ENCODE data around the gene PRR12. TPM values are rescaled to one million over a fixed set of nuclear protein-coding genes. Genes with fewer than 3 reads are reported as not detected.

Gene PRR12
- total RNA-seq, 5 donors from 2014 or later (not counting 1 experiment from before 2014, with no cell fraction given), result 50.8 to 81.7 (median 78.8) TPM

DNA sequence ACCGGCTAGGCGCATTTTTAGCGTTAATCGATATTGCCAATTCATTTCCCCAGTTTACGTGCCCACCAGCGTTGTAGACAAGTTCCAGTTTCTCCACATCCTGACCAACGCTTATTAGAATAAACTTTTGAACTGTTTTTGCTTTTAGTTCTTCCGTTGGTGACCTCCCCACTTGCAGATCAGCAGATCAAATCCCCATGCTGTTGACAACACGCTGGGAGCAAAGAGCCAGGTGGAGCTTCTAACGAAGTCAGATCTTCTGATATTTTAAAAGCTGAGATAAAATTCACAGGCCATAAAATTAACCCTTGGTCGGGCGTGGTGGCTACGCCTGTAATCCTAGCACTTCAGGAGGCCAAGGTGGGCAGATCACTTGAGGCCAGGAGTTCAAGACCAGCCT lies 41.9 kb upstream of the PRR12 start:
- H3K9me3 ChIP-seq, result no peaks in the 10 kb centered on the region
- peaks cover 48 to 78% of the 10 kb centered on the region in 2 experiments for H3K4me1 ChIP-seq (ENCODE audit: control insufficient read depth in 1 of 2, extremely low read depth in 1 of 2, insufficient read depth in 2 of 2, low read length in 2 of 2)
- Mint-ChIP-seq H3K4me3 (peak overlapping the region in 2 of 3 donors; percentile 34 to 63), H3K9me3 (no peaks in the 10 kb centered on the region), H3K27ac (peak overlapping the region; percentile 90 to 92), H3K36me3 (peaks cover 2% of the 10 kb centered on the region), H3K4me1 (peaks cover 58 to 67% (median 63%) of the 10 kb centered on the region in 3 donors), H3K27me3 (no peaks in the 10 kb centered on the region)
- POLR2A ChIA-PET, result interaction anchor here in 1 of 2 donors (0.6 to 0.9 kb wide), 2 partner anchors 20 to 22 kb away, joined by 3 to 4 read pairs; no protein-coding TSS in a partner anchor
- CTCF ChIA-PET, result interaction anchor here (0.6 to 1.5 kb wide), 10 partner anchors 12 to 118 kb away, joined by 3 to 10 read pairs (median 4); no protein-coding TSS in a partner anchor
- ATAC-seq (replicated peaks in 1 of 4) (no peak), DNase-seq (peak in 1 of 35 experiments; percentile 50)
- WGBS (ENCODE audit: insufficient coverage), result 35% methylated on average over 12 of the region's 13 CpGs
- no peak overlapping the region for H3K4me3 ChIP-seq (ENCODE audit: control insufficient read depth in 1 of 2, extremely low read depth in 1 of 2, low read length in 1 of 2)
- H3K27me3 ChIP-seq (replicated peaks in 1 of 2; ENCODE audit: control insufficient read depth in 2 of 2, extremely low read depth in 1 of 2, insufficient read depth in 2 of 2, low read length in 1 of 2), result no peaks in the 10 kb centered on the region
- no peaks in the 10 kb centered on the region for H3K36me3 ChIP-seq (ENCODE audit: control insufficient read depth in 2 of 2, extremely low read depth in 1 of 2, insufficient read depth in 1 of 2, low read length in 1 of 2)
- peak overlapping the region; percentile 38 for H3K27ac ChIP-seq (ENCODE audit: low read length)

DNA sequence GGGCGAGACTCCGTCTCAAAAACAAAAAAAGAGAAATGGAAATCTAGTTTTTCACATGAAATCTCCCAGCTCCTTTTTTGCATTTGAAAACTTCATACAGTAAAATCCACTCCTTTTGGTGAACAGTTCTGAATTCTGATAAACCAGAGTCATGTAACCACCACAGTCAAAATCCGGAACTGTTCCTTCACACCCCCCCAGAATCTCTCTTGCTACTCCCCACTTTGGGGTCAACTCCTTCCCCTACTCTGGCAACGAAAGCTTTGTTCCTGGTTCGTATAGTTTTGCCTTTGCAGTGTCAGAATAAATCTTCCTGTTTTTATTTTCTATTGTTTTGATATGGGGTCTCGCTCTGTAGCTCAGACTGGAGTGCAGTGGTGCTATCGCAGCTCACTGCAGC lies 39.5 kb upstream of the PRR12 start:
- Histone ChIP-seq H3K9me3 (no peaks in the 10 kb centered on the region), H3K27me3 (replicated peaks in 1 of 2; ENCODE audit: control insufficient read depth in 2 of 2, extremely low read depth in 1 of 2, insufficient read depth in 2 of 2, low read length in 1 of 2) (no peaks in the 10 kb centered on the region), H3K27ac (ENCODE audit: low read length) (peak overlapping the region; percentile 45), H3K4me3 (ENCODE audit: control insufficient read depth in 1 of 2, extremely low read depth in 1 of 2, low read length in 1 of 2) (no peak overlapping the region), H3K36me3 (ENCODE audit: control insufficient read depth in 2 of 2, extremely low read depth in 1 of 2, insufficient read depth in 1 of 2, low read length in 1 of 2) (peaks cover 0 to 12% of the 10 kb centered on the region in 2 donors), H3K4me1 (ENCODE audit: control insufficient read depth in 1 of 2, extremely low read depth in 1 of 2, insufficient read depth in 2 of 2, low read length in 2 of 2) (peaks cover 56 to 93% of the 10 kb centered on the region in 2 experiments)
- H3K27ac Mint-ChIP-seq, result peak overlapping the region; percentile 87 to 94
- peak overlapping the region in 1 of 3 donors; percentile 79 for H3K4me3 Mint-ChIP-seq
- DNase-seq (no peak), ATAC-seq (replicated peaks in 1 of 4) (no peak)
- POLR2A ChIA-PET, result no interaction called here
- no peaks in the 10 kb centered on the region for H3K9me3 Mint-ChIP-seq
- 90% methylated on average over 4 of the region's 7 CpGs for WGBS (ENCODE audit: insufficient coverage)
- CTCF ChIA-PET, result interaction anchor here in 1 of 2 donors (0.7 to 2.7 kb wide), 4 partner anchors 9 to 44 kb away, joined by 3 to 8 read pairs (median 6); no protein-coding TSS in a partner anchor
- peaks cover 8% of the 10 kb centered on the region for H3K36me3 Mint-ChIP-seq
- peaks cover 74 to 82% (median 76%) of the 10 kb centered on the region in 3 donors for H3K4me1 Mint-ChIP-seq
- H3K27me3 Mint-ChIP-seq, result no peaks in the 10 kb centered on the region

DNA sequence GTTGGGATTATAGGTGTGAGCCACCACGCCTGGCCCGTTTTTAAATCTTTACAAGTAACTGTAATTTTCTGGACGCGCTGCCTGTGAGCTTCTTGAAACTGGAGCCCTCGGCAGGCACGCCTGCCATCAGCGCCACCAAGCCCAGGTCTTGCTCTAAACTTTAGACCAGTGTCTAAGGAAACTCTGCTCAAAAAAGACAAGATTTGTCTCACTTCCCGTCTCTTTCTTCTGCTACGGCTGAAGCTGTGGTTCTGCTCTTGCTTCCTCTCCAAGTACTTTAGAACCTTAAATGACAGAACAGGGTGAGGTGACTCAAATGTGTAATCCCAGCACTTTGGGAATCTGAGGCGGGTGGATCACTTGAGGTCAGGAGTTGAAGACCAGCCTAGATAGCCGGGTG lies 38.2 kb upstream of the PRR12 start:
- H3K4me1 Mint-ChIP-seq, result peaks cover 70 to 81% (median 75%) of the 10 kb centered on the region in 3 donors
- ChIA-PET CTCF (interaction anchor here in 1 of 2 donors (1.1 to 2.7 kb wide), 3 partner anchors 16 to 46 kb away, joined by 4 to 8 read pairs (median 7); no protein-coding TSS in a partner anchor), POLR2A (interaction anchor here in 1 of 2 donors (0.6 kb wide), 1 partner anchor 16 kb away, joined by 7 read pairs; no protein-coding TSS in a partner anchor)
- peak overlapping the region; percentile 72 for H3K27ac ChIP-seq (ENCODE audit: low read length)
- DNase-seq (peak in 14 of 35 experiments; percentile 30 to 72 (median 45)), ATAC-seq (replicated peaks in 1 of 4) (peak; percentile 52 to 59 (median 54))
- H3K27me3 Mint-ChIP-seq, result no peaks in the 10 kb centered on the region
- WGBS (ENCODE audit: insufficient coverage), result 27% methylated on average over 6 of the region's 11 CpGs
- H3K36me3 ChIP-seq (ENCODE audit: control insufficient read depth in 2 of 2, extremely low read depth in 1 of 2, insufficient read depth in 1 of 2, low read length in 1 of 2), result peaks cover 0 to 24% of the 10 kb centered on the region in 2 donors
- H3K4me3 ChIP-seq (ENCODE audit: control insufficient read depth in 1 of 2, extremely low read depth in 1 of 2, low read length in 1 of 2), result no peak overlapping the region
- no peaks in the 10 kb centered on the region for H3K9me3 Mint-ChIP-seq
- no peaks in the 10 kb centered on the region for H3K27me3 ChIP-seq (replicated peaks in 1 of 2; ENCODE audit: control insufficient read depth in 2 of 2, extremely low read depth in 1 of 2, insufficient read depth in 2 of 2, low read length in 1 of 2)
- peak overlapping the region; percentile 98 to 100 for H3K27ac Mint-ChIP-seq
- peaks cover 56 to 96% of the 10 kb centered on the region in 2 experiments for H3K4me1 ChIP-seq (ENCODE audit: control insufficient read depth in 1 of 2, extremely low read depth in 1 of 2, insufficient read depth in 2 of 2, low read length in 2 of 2)
- H3K4me3 Mint-ChIP-seq, result peak overlapping the region; percentile 68 to 79 (median 77)
- H3K9me3 ChIP-seq, result no peaks in the 10 kb centered on the region
- peaks cover 12% of the 10 kb centered on the region for H3K36me3 Mint-ChIP-seq

DNA sequence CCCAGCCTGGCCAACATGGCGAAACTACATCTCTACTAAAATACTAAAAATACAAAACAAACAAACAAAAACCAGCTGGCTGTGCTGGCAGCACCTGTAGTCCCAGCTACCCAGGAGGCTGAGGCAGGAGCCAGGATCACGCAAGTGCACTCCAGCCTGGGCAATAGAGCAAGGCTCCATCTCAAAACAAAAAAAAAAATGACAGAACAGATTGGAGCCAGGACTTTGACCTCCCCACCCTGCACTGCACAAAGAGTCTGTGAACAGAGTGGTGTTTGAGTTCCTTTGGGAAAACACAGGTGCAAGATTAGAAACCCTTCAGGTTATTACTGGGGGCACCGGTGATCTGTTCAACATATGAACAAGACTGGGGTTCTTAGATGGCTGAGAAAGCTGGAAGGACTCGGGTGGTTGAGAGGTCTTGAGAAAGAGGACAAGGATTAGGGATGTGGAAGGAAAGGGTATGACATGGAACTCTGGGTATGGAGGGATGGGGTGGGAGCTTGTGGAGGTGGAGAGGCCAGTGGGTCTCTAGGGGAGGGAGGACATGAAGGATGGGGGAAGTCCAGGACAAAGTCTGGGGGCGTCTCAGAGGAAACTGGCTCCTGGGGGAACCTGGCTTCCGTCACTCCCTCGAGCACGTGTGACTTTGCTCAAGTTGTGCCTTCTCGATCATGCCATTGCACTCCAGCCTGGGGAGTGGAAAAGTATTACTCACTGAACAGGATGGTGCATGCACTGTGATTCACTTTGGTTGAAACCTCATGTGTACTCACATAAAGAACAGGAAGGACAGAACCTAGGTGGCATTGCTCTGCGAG lies 37.3 kb upstream of the PRR12 start:
- Mint-ChIP-seq H3K4me3 (peak overlapping the region; percentile 43 to 79 (median 53)), H3K9me3 (no peaks in the 10 kb centered on the region), H3K4me1 (peaks cover 71 to 80% (median 77%) of the 10 kb centered on the region in 3 donors), H3K27me3 (no peaks in the 10 kb centered on the region), H3K27ac (peak overlapping the region; percentile 97 to 98), H3K36me3 (peaks cover 17% of the 10 kb centered on the region)
- peaks cover 55 to 97% of the 10 kb centered on the region in 2 experiments for H3K4me1 ChIP-seq (ENCODE audit: control insufficient read depth in 1 of 2, extremely low read depth in 1 of 2, insufficient read depth in 2 of 2, low read length in 2 of 2)
- peak in 1 of 35 experiments; percentile 64 for DNase-seq
- peak overlapping the region in 1 of 2 donors; percentile 17 for H3K4me3 ChIP-seq (ENCODE audit: control insufficient read depth in 1 of 2, extremely low read depth in 1 of 2, low read length in 1 of 2)
- peak; percentile 6 to 36 (median 32) for ATAC-seq (replicated peaks in 1 of 4)
- H3K27ac ChIP-seq (ENCODE audit: low read length), result peak overlapping the region; percentile 35
- H3K27me3 ChIP-seq (replicated peaks in 1 of 2; ENCODE audit: control insufficient read depth in 2 of 2, extremely low read depth in 1 of 2, insufficient read depth in 2 of 2, low read length in 1 of 2), result no peaks in the 10 kb centered on the region
- H3K36me3 ChIP-seq (ENCODE audit: control insufficient read depth in 2 of 2, extremely low read depth in 1 of 2, insufficient read depth in 1 of 2, low read length in 1 of 2), result peaks cover 0 to 33% of the 10 kb centered on the region in 2 donors
- whole genome bisulfite sequencing (ENCODE audit: insufficient coverage), result 35% methylated on average over 9 of the region's 10 CpGs
- ChIA-PET CTCF (interaction anchor here in 1 of 2 donors (0.6 to 2.7 kb wide), 5 partner anchors 9 to 111 kb away, joined by 3 to 7 read pairs (median 5); no protein-coding TSS in a partner anchor), POLR2A (interaction anchor here in 1 of 2 donors (0.7 to 1.5 kb wide), 2 partner anchors 15 to 18 kb away, joined by 5 to 8 read pairs; no protein-coding TSS in a partner anchor)
- H3K9me3 ChIP-seq, result no peaks in the 10 kb centered on the region

DNA sequence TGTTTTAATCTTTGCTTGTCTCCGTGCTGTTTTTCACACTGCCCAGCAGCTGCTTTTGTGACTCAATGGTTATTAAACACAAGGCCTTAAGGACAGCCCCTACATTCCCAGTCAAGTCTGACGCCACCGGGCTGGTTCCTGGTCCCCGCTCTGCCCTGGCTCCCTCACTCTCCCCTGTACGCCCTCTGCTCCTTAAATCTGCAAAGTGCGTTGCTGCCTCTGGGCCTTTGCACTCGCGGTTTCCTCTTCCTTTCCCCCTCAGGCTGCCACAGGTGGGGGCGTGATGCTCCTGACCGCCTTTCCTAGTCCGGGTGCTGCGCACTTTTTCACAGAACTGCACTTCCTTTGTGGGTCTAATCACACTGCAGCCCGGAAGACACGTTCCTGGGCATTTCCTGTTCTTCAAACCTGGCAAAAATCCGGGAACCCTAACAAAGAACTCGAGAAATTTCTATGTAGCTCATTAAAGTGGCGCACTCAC lies 36.2 kb upstream of the PRR12 start:
- no peaks in the 10 kb centered on the region for H3K27me3 Mint-ChIP-seq
- Histone ChIP-seq H3K4me3 (ENCODE audit: control insufficient read depth in 1 of 2, extremely low read depth in 1 of 2, low read length in 1 of 2) (peak overlapping the region; percentile 5 to 20), H3K4me1 (ENCODE audit: control insufficient read depth in 1 of 2, extremely low read depth in 1 of 2, insufficient read depth in 2 of 2, low read length in 2 of 2) (peaks cover 52 to 97% of the 10 kb centered on the region in 2 experiments), H3K27ac (ENCODE audit: low read length) (peak overlapping the region; percentile 78), H3K36me3 (ENCODE audit: control insufficient read depth in 2 of 2, extremely low read depth in 1 of 2, insufficient read depth in 1 of 2, low read length in 1 of 2) (peaks cover 0 to 44% of the 10 kb centered on the region in 2 donors), H3K27me3 (replicated peaks in 1 of 2; ENCODE audit: control insufficient read depth in 2 of 2, extremely low read depth in 1 of 2, insufficient read depth in 2 of 2, low read length in 1 of 2) (no peaks in the 10 kb centered on the region), H3K9me3 (no peaks in the 10 kb centered on the region)
- POLR2A ChIA-PET, result interaction anchor here in 1 of 2 donors (0.7 to 1.5 kb wide), 2 partner anchors 14 to 20 kb away, joined by 5 to 6 read pairs; no protein-coding TSS in a partner anchor
- peak overlapping the region; percentile 97 to 98 for H3K27ac Mint-ChIP-seq
- ATAC-seq (replicated peaks in 1 of 4) (peak in 2 of 4 experiments; percentile 9 to 13), DNase-seq (peak in 15 of 35 experiments; percentile 30 to 67 (median 45))
- peaks cover 71 to 80% (median 77%) of the 10 kb centered on the region in 3 donors for H3K4me1 Mint-ChIP-seq
- WGBS (ENCODE audit: insufficient coverage), result 8% methylated on average over 16 of the region's 17 CpGs
- CTCF ChIA-PET, result interaction anchor here in 1 of 2 donors (0.5 to 0.9 kb wide), 4 partner anchors 8 to 23 kb away, joined by 3 to 5 read pairs (median 4); no protein-coding TSS in a partner anchor
- no peaks in the 10 kb centered on the region for H3K9me3 Mint-ChIP-seq
- H3K4me3 Mint-ChIP-seq, result peak overlapping the region; percentile 42 to 79 (median 46)
- peaks cover 28% of the 10 kb centered on the region for H3K36me3 Mint-ChIP-seq
